Measurements from ENCODE around the gene MTCL1. TPM values are rescaled to one million over a fixed set of nuclear protein-coding genes. Genes with fewer than 3 reads are reported as not detected.

Gene MTCL1
- total and polyA plus RNA-seq, 2 donors (not counting 1 experiment from before 2014, with no cell fraction given): 35.0 to 56.0 TPM

DNA sequence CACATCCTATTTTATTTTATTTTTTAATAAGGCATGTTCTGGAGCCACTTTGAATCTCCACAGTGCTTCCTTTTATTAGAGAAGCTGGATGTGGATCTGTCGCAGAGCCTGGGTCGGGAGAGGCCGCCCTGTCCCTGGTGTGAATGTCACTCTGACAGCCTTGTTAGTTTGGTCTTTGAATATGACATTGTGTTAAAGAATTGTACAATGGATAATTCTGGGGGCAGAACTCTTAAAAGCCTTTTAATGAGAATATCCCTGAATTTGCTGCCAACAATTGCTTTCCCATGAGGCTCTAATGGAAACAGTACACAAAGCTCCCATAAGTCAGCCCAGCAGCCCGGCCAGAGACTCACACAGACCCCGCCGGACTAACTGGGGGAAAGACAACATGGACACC is 82.4 kb downstream of the MTCL1 start:
- Histone ChIP-seq H3K4me1 (ENCODE audit: control insufficient read depth, extremely low read depth, insufficient read depth, low read length) (no peaks in the 10 kb centered on the region), H3K4me2 (ENCODE audit: extremely low read depth, insufficient read depth, low read length) (no peak overlapping the region), H3K9me3 (ENCODE audit: control insufficient read depth, insufficient read depth, low read depth, low read length) (no peaks in the 10 kb centered on the region), H2AFZ (ENCODE audit: low read length) (no peak overlapping the region), H3K36me3 (ENCODE audit: control insufficient read depth, insufficient read depth, low read length) (peaks cover 25% of the 10 kb centered on the region), H3K4me3 (replicated peaks in 1 of 4; ENCODE audit: control extremely low read depth in 1 of 4, insufficient read depth in 1 of 4, low read depth in 3 of 4, low read length in 4 of 4) (no peak overlapping the region), H3K27me3 (ENCODE audit: control insufficient read depth, insufficient read depth, low read length) (no peaks in the 10 kb centered on the region), H3K9ac (ENCODE audit: insufficient read depth, low read length) (no peak overlapping the region), H3K79me2 (ENCODE audit: control insufficient read depth, insufficient read depth, low read length) (no peaks in the 10 kb centered on the region), H3K27ac (ENCODE audit: insufficient read depth, low read length) (no peak overlapping the region), H4K20me1 (ENCODE audit: control insufficient read depth, extremely low read depth, insufficient read depth, low read length) (no peaks in the 10 kb centered on the region)
- TF ChIP-seq, protein P1, sequence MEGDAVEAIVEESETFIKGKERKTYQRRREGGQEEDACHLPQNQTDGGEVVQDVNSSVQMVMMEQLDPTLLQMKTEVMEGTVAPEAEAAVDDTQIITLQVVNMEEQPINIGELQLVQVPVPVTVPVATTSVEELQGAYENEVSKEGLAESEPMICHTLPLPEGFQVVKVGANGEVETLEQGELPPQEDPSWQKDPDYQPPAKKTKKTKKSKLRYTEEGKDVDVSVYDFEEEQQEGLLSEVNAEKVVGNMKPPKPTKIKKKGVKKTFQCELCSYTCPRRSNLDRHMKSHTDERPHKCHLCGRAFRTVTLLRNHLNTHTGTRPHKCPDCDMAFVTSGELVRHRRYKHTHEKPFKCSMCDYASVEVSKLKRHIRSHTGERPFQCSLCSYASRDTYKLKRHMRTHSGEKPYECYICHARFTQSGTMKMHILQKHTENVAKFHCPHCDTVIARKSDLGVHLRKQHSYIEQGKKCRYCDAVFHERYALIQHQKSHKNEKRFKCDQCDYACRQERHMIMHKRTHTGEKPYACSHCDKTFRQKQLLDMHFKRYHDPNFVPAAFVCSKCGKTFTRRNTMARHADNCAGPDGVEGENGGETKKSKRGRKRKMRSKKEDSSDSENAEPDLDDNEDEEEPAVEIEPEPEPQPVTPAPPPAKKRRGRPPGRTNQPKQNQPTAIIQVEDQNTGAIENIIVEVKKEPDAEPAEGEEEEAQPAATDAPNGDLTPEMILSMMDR (conservative IDR thresholded peaks at IDR 0.05 in 1 of 2, IDR thresholded peaks at IDR 0.05 in 1 of 2; ENCODE audit: low read depth in 1 of 2, low read length in 2 of 2): no peak
- no peak for TF ChIP-seq EZH2 (IDR thresholded peaks at IDR 0.05; ENCODE audit: low read length, missing control alignments)
- DNase-seq (ENCODE audit: low read depth in 2 of 2): no peak

DNA sequence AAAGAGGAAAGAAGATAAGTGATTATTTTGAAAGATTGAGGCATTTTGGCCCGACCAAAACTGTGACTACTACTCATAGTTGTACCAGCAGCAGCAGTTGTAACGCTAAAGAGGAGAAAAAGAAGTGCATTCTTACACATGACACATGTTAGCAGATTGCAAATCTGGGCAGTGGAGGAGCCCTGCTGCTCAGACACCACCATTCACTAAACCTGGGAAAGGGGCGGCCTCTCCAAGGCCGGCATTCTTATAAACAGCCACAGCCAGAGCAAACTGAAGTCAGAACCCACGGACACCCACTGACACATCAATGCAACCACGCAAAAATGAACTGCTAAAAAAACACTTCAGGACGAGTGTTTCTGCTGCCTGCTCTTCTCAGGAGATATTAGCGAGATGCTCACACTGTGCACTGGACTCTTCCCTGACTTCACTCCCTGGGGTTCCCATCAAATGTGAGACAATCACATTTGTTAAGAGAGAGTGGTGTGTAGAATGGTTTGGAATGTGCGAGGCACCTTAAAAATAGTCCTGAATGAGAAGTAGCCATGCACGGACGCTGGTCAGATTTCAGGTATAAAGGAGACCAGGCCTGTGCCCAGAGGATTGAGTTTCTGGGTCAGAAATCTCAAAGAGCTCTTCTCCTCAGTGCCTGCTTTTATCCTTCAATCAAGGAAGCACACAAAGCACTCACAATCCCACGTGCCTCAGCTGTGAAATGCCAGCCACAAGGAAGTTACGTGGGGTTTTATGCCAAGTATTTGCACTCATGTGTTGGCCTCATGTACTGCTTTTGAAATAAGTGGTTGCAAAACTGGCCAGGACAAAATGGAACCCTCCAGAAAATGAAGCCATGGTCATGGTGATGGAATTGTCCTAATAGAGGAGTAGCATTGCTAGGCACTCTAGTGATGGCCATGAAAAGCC is 83.4 kb downstream of the MTCL1 start:
- TF ChIP-seq, protein P1 (conservative IDR thresholded peaks at IDR 0.05 in 1 of 2, IDR thresholded peaks at IDR 0.05 in 1 of 2; ENCODE audit: low read depth in 1 of 2, low read length in 2 of 2): no peak
- no peak for TF ChIP-seq EZH2 (IDR thresholded peaks at IDR 0.05; ENCODE audit: low read length, missing control alignments)
- Histone ChIP-seq H3K36me3 (ENCODE audit: control insufficient read depth, insufficient read depth, low read length) (peaks cover 23% of the 10 kb centered on the region), H3K27me3 (ENCODE audit: control insufficient read depth, insufficient read depth, low read length) (no peaks in the 10 kb centered on the region), H2AFZ (ENCODE audit: low read length) (no peak overlapping the region), H3K9ac (ENCODE audit: insufficient read depth, low read length) (no peak overlapping the region), H3K4me2 (ENCODE audit: extremely low read depth, insufficient read depth, low read length) (no peak overlapping the region), H3K79me2 (ENCODE audit: control insufficient read depth, insufficient read depth, low read length) (no peaks in the 10 kb centered on the region), H4K20me1 (ENCODE audit: control insufficient read depth, extremely low read depth, insufficient read depth, low read length) (no peaks in the 10 kb centered on the region), H3K9me3 (ENCODE audit: control insufficient read depth, insufficient read depth, low read depth, low read length) (no peaks in the 10 kb centered on the region), H3K4me3 (replicated peaks in 1 of 4; ENCODE audit: control extremely low read depth in 1 of 4, insufficient read depth in 1 of 4, low read depth in 3 of 4, low read length in 4 of 4) (no peak overlapping the region), H3K4me1 (ENCODE audit: control insufficient read depth, extremely low read depth, insufficient read depth, low read length) (peaks cover under 1% of the 10 kb centered on the region), H3K27ac (ENCODE audit: insufficient read depth, low read length) (no peak overlapping the region)
- DNase-seq (ENCODE audit: low read depth in 2 of 2): peak; percentile 12 to 52

DNA sequence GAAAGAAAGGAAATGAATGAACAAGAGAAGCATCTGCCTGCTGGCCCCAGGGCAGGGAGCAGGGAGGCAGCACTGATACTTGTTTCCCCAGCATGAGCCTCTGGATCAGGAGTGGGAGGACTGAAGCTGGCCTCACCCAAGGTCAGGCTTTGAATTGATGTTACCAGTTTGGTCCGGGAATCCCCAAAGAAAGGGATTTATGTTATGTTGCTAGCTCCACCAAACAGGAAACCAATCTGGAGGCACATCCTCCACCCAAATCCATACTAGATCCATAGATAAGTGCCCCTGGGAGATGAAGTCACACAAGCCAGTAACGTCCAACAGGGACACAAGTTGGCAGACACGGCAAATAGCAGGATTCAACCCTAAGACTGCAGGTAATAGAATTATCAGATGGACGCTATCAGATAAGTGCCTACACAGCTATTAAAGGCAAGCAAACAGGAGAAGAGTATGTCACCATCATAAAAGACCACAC is 85.9 kb downstream of the MTCL1 start:
- H3K4me3 ChIP-seq (replicated peaks in 1 of 4; ENCODE audit: control extremely low read depth in 1 of 4, insufficient read depth in 1 of 4, low read depth in 3 of 4, low read length in 4 of 4): no peak overlapping the region
- H3K9ac ChIP-seq (ENCODE audit: insufficient read depth, low read length): no peak overlapping the region
- peaks cover 10% of the 10 kb centered on the region for H3K36me3 ChIP-seq (ENCODE audit: control insufficient read depth, insufficient read depth, low read length)
- H3K9me3 ChIP-seq (ENCODE audit: control insufficient read depth, insufficient read depth, low read depth, low read length): no peaks in the 10 kb centered on the region
- no peaks in the 10 kb centered on the region for H3K79me2 ChIP-seq (ENCODE audit: control insufficient read depth, insufficient read depth, low read length)
- no peak for DNase-seq (ENCODE audit: low read depth in 2 of 2)
- H3K27ac ChIP-seq (ENCODE audit: insufficient read depth, low read length): no peak overlapping the region
- H3K4me1 ChIP-seq (ENCODE audit: control insufficient read depth, extremely low read depth, insufficient read depth, low read length): peaks cover 7% of the 10 kb centered on the region
- TF ChIP-seq, protein P1 (conservative IDR thresholded peaks at IDR 0.05 in 1 of 2, IDR thresholded peaks at IDR 0.05 in 1 of 2; ENCODE audit: low read depth in 1 of 2, low read length in 2 of 2): no peak
- TF ChIP-seq EZH2 (IDR thresholded peaks at IDR 0.05; ENCODE audit: low read length, missing control alignments): no peak
- H3K27me3 ChIP-seq (ENCODE audit: control insufficient read depth, insufficient read depth, low read length): no peaks in the 10 kb centered on the region
- no peaks in the 10 kb centered on the region for H4K20me1 ChIP-seq (ENCODE audit: control insufficient read depth, extremely low read depth, insufficient read depth, low read length)
- H3K4me2 ChIP-seq (ENCODE audit: extremely low read depth, insufficient read depth, low read length): no peak overlapping the region
- H2AFZ ChIP-seq (ENCODE audit: low read length): no peak overlapping the region
